Effector memory CD8-positive, alpha-beta T cell (primary cell): ENCODE measurements around the gene CHRDL2.
"Not testable (repeated sequence)": the region's sequence is repeated elsewhere in the genome, so short reads cannot be mapped to it uniquely, and the experiment has no call there.

Experiments used
- ATAC-seq: fragments of 150-1000 bp; cut with Tn5 transposase; replicated peaks from 2 replicates; pipeline ENCODE4 v1.10.0; 2021; ENCODE audit warnings: mild to moderate bottlenecking, moderate library complexity
- DNase-seq, 3 experiments: peaks; one replicate each; pipeline ENCODE4 v3.0.0; 2021
- H3K27ac Mint-ChIP-seq, 2 donors: one replicate each; pipeline ENCODE4 v1.8.0; 2022; ENCODE audit warnings: mild to moderate bottlenecking in 2 of 2, mixed read lengths in 2 of 2, moderate library complexity in 2 of 2
- H3K27me3 Mint-ChIP-seq, 2 donors: one replicate each; pipeline ENCODE4 v1.8.0; 2022; ENCODE audit warnings: mixed read lengths in 2 of 2
- H3K36me3 Mint-ChIP-seq: one replicate; pipeline ENCODE4 v1.8.0; 2022; ENCODE audit warnings: mild to moderate bottlenecking, moderate library complexity, mixed read lengths; ENCODE audit not compliant: insufficient read depth
- H3K4me1 Mint-ChIP-seq, 2 donors: one replicate each; pipeline ENCODE4 v1.8.0; 2022; ENCODE audit warnings: low read depth in 2 of 2, mixed read lengths in 2 of 2
- H3K4me3 Mint-ChIP-seq, 2 donors: one replicate each; pipeline ENCODE4 v1.8.0; 2022; ENCODE audit warnings: mild to moderate bottlenecking in 2 of 2, mixed read lengths in 2 of 2, moderate library complexity in 2 of 2
- H3K9me3 Mint-ChIP-seq, 2 donors: one replicate each; pipeline ENCODE4 v1.8.0; 2022; ENCODE audit warnings: mixed read lengths in 2 of 2

The CHRDL2 gene

GRCh38 chr11:74756571-74756970 lies 25.3 kb upstream of the CHRDL2 start:
- Mint-ChIP-seq H3K36me3 (no peaks in the 10 kb centered on the region), H3K4me3 (no peak overlapping the region), H3K9me3 (no peaks in the 10 kb centered on the region), H3K4me1 (peaks cover 20 to 35% of the 10 kb centered on the region in 2 donors), H3K27me3 (no peaks in the 10 kb centered on the region), H3K27ac (peak overlapping the region in 1 of 2 donors; percentile 4)
- ATAC-seq (no peak), DNase-seq (no peak)

GRCh38 chr11:74755395-74755995 lies 24.3 kb upstream of the CHRDL2 start:
- H3K36me3 Mint-ChIP-seq: no peaks in the 10 kb centered on the region
- no peak overlapping the region for H3K4me3 Mint-ChIP-seq
- ATAC-seq (no peak), DNase-seq (no peak)
- H3K4me1 Mint-ChIP-seq: peaks cover 25 to 39% of the 10 kb centered on the region in 2 donors
- peak overlapping the region; percentile 0 for H3K27ac Mint-ChIP-seq
- no peaks in the 10 kb centered on the region for H3K9me3 Mint-ChIP-seq
- H3K27me3 Mint-ChIP-seq: no peaks in the 10 kb centered on the region

GRCh38 chr11:74754507-74755252 lies 23.5 kb upstream of the CHRDL2 start:
- H3K4me3 Mint-ChIP-seq: peak overlapping the region; percentile 22 to 55
- peaks cover 33 to 44% of the 10 kb centered on the region in 2 donors for H3K4me1 Mint-ChIP-seq
- DNase-seq (no peak), ATAC-seq (no peak)
- peaks cover 6% of the 10 kb centered on the region for H3K36me3 Mint-ChIP-seq
- peak overlapping the region in 1 of 2 donors; percentile 0 for H3K27ac Mint-ChIP-seq
- no peaks in the 10 kb centered on the region for H3K9me3 Mint-ChIP-seq
- no peaks in the 10 kb centered on the region for H3K27me3 Mint-ChIP-seq

- no peak for DNase-seq
- Mint-ChIP-seq H3K9me3 (no peaks in the 10 kb centered on the region), H3K27me3 (no peaks in the 10 kb centered on the region), H3K4me1 (peaks cover 46 to 58% of the 10 kb centered on the region in 2 donors), H3K4me3 (peak overlapping the region; percentile 29 to 91), H3K36me3 (peaks cover 12% of the 10 kb centered on the region), H3K27ac (no peak overlapping the region)
- no peak for ATAC-seq
Observed at GRCh38 chr11:74751303-74751702, 20.1 kb upstream of the CHRDL2 start.

- not testable (repeated sequence) for DNase-seq, H3K9me3 Mint-ChIP-seq, H3K27me3 Mint-ChIP-seq, ATAC-seq
- Mint-ChIP-seq H3K4me1 (peaks cover 42 to 53% of the 10 kb centered on the region in 2 donors), H3K36me3 (peaks cover 12% of the 10 kb centered on the region), H3K4me3 (peak overlapping the region; percentile 83 to 91), H3K27ac (peak overlapping the region in 1 of 2 donors; percentile 80)
Observed at GRCh38 chr11:74750598-74750997, 19.4 kb upstream of the CHRDL2 start.

- no peaks in the 10 kb centered on the region for H3K9me3 Mint-ChIP-seq
- no peak for DNase-seq
- H3K27ac Mint-ChIP-seq: peak overlapping the region; percentile 80 to 94
- H3K4me1 Mint-ChIP-seq: peaks cover 38 to 46% of the 10 kb centered on the region in 2 donors
- no peaks in the 10 kb centered on the region for H3K27me3 Mint-ChIP-seq
- peak overlapping the region; percentile 83 to 91 for H3K4me3 Mint-ChIP-seq
- no peak for ATAC-seq
- H3K36me3 Mint-ChIP-seq: peaks cover 12% of the 10 kb centered on the region
Observed at GRCh38 chr11:74749965-74750296, 18.7 kb upstream of the CHRDL2 start.

- no peaks in the 10 kb centered on the region for H3K27me3 Mint-ChIP-seq
- H3K27ac Mint-ChIP-seq: peak overlapping the region; percentile 94
- H3K9me3 Mint-ChIP-seq: no peaks in the 10 kb centered on the region
- peaks cover 12% of the 10 kb centered on the region for H3K36me3 Mint-ChIP-seq
- DNase-seq (peak; percentile 23 to 42 (median 35)), ATAC-seq (peak; percentile 68)
- H3K4me3 Mint-ChIP-seq: peak overlapping the region; percentile 83 to 91
- H3K4me1 Mint-ChIP-seq: peaks cover 34 to 40% of the 10 kb centered on the region in 2 donors
Observed at GRCh38 chr11:74749127-74749964, 18.1 kb upstream of the CHRDL2 start.

GRCh38 chr11:74748211-74749126 lies 17.2 kb upstream of the CHRDL2 start, which contains the start of gene RNF169:
Gene RNF169, plus strand, starts transcription at chr11:74748849. Its CDS starts 32 bp downstream, at chr11:74748881.
- H3K27ac Mint-ChIP-seq: peak within 1 kb of the TSS; percentile 94
- peaks cover 12% of the 10 kb centered on the region for H3K36me3 Mint-ChIP-seq
- ATAC-seq: peak; percentile 97
- DNase-seq: peak; percentile 82 to 88 (median 84)
- peaks cover 32 to 35% of the 10 kb centered on the region in 2 donors for H3K4me1 Mint-ChIP-seq
- no peaks in the 10 kb centered on the region for H3K27me3 Mint-ChIP-seq
- H3K4me3 Mint-ChIP-seq: peak within 1 kb of the TSS; percentile 83 to 91
- no peaks in the 10 kb centered on the region for H3K9me3 Mint-ChIP-seq

- Mint-ChIP-seq H3K9me3 (no peaks in the 10 kb centered on the region), H3K27me3 (no peaks in the 10 kb centered on the region), H3K36me3 (peaks cover 12% of the 10 kb centered on the region), H3K4me1 (peaks cover 27 to 32% of the 10 kb centered on the region in 2 donors), H3K4me3 (no peak overlapping the region), H3K27ac (peak overlapping the region in 1 of 2 donors; percentile 94)
- ATAC-seq (no peak), DNase-seq (no peak)
Observed at GRCh38 chr11:74746868-74747267, 15.6 kb upstream of the CHRDL2 start.

GRCh38 chr11:74744277-74744676 lies 13.1 kb upstream of the CHRDL2 start:
- peaks cover 14 to 17% of the 10 kb centered on the region in 2 donors for H3K4me1 Mint-ChIP-seq
- ATAC-seq (no peak), DNase-seq (no peak)
- no peak overlapping the region for H3K4me3 Mint-ChIP-seq
- no peaks in the 10 kb centered on the region for H3K9me3 Mint-ChIP-seq
- H3K27ac Mint-ChIP-seq: no peak overlapping the region
- peaks cover under 1 to 3% of the 10 kb centered on the region in 2 donors for H3K27me3 Mint-ChIP-seq
- H3K36me3 Mint-ChIP-seq: peaks cover 4% of the 10 kb centered on the region

GRCh38 chr11:74743640-74744039 lies 12.4 kb upstream of the CHRDL2 start:
- Mint-ChIP-seq H3K9me3 (no peaks in the 10 kb centered on the region), H3K4me3 (no peak overlapping the region), H3K36me3 (peaks cover 4% of the 10 kb centered on the region), H3K27me3 (peaks cover 6 to 9% of the 10 kb centered on the region in 2 donors), H3K27ac (no peak overlapping the region), H3K4me1 (peaks cover 14 to 17% of the 10 kb centered on the region in 2 donors)
- no peak for ATAC-seq
- DNase-seq: no peak

- DNase-seq (no peak), ATAC-seq (no peak)
- Mint-ChIP-seq H3K36me3 (no peaks in the 10 kb centered on the region), H3K27ac (no peak overlapping the region), H3K4me1 (peaks cover 0 to 5% of the 10 kb centered on the region in 2 donors), H3K9me3 (no peaks in the 10 kb centered on the region), H3K4me3 (no peak overlapping the region), H3K27me3 (peaks cover 17 to 22% of the 10 kb centered on the region in 2 donors)
Observed at GRCh38 chr11:74742070-74742469, 10.8 kb upstream of the CHRDL2 start.
